ENCODE measurements around the gene TBX10. TPM values are rescaled to one million over a fixed set of nuclear protein-coding genes. Genes with fewer than 3 reads are reported as not detected.

The TBX10 gene
- total and polyA plus RNA-seq, 2 donors (not counting 3 experiments of a cell fraction or from before 2014, with no cell fraction given) = not detected

DNA sequence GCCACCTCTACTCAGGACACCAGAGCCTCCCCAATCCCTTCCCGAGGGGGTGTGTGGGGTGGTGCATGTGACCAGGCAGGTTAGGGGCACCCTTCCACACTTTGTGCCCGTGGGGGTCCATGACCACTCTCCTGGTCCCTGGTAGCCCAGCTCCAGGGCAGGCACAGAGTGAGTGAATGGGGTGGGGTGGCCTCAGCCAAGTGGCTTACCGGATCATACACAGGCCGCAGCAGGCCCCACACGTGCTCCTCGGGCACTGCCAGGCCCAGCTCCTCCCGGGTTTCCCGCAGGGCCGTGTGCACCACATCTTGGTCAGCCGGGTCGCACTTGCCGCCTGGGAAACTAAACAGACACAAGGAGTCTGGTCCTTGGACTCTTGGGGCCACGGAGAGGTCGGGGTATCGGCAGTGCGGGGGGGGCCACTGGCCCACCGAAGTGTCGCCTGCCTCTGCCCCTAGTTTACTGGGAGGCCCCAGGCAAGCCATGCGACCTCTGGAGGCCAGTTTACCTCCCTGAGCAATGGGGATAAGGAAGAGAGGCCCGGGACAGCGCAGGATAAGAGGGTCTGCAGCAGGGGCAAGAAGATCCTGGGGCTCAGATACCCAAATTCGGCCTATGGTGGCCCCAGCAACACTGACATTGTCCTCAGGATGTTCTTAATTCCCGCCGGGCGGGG is 10.7 kb downstream of the TBX10 start:
- CTCF ChIA-PET = interaction anchor here (0.6 to 6.6 kb wide), 31 partner anchors 9 to 1174 kb away, joined by 3 to 98 read pairs (median 6); partner anchors contain the start of genes ACY3, GSTP1 and TBX10
- peak overlapping the region; percentile 62 for H3K4me2 ChIP-seq (ENCODE audit: insufficient read depth, low read length)
- no peaks in the 10 kb centered on the region for H3K79me2 ChIP-seq (ENCODE audit: control insufficient read depth, insufficient read depth, low read length)
- no peak overlapping the region for H2AFZ ChIP-seq (ENCODE audit: low read depth, low read length)
- TF ChIP-seq JUN (IDR thresholded peaks at IDR 0.05; ENCODE audit: borderline replicate concordance, insufficient read depth, insufficient read length, low read depth) = no peak
- no peak for TF ChIP-seq GATA2 (IDR thresholded peaks at IDR 0.05; ENCODE audit: insufficient read depth, insufficient read length, low read depth, low read length)
- TF ChIP-seq EZH2 (IDR thresholded peaks at IDR 0.05; ENCODE audit: borderline replicate concordance, low read depth, low read length, severe bottlenecking) = no peak
- TF ChIP-seq POLR2A (IDR thresholded peaks at IDR 0.05; ENCODE audit: low read depth, low read length) = no peak
- no peak for TF ChIP-seq MYC (IDR thresholded peaks at IDR 0.05; ENCODE audit: low read depth, low read length)
- TF ChIP-seq FOS (IDR thresholded peaks at IDR 0.05; ENCODE audit: borderline replicate concordance, insufficient read depth, low read length) = no peak
- no peak for TF ChIP-seq POLR2AphosphoS5 (IDR thresholded peaks at IDR 0.05; ENCODE audit: insufficient read depth, low read depth, low read length)
- TF ChIP-seq, protein P1, sequence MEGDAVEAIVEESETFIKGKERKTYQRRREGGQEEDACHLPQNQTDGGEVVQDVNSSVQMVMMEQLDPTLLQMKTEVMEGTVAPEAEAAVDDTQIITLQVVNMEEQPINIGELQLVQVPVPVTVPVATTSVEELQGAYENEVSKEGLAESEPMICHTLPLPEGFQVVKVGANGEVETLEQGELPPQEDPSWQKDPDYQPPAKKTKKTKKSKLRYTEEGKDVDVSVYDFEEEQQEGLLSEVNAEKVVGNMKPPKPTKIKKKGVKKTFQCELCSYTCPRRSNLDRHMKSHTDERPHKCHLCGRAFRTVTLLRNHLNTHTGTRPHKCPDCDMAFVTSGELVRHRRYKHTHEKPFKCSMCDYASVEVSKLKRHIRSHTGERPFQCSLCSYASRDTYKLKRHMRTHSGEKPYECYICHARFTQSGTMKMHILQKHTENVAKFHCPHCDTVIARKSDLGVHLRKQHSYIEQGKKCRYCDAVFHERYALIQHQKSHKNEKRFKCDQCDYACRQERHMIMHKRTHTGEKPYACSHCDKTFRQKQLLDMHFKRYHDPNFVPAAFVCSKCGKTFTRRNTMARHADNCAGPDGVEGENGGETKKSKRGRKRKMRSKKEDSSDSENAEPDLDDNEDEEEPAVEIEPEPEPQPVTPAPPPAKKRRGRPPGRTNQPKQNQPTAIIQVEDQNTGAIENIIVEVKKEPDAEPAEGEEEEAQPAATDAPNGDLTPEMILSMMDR (IDR thresholded peaks at IDR 0.05; ENCODE audit: extremely low read depth in 1 of 2, insufficient read depth in 1 of 2, low read depth in 1 of 2, low read length in 2 of 2) = no peak
- TF ChIP-seq, protein P2, sequence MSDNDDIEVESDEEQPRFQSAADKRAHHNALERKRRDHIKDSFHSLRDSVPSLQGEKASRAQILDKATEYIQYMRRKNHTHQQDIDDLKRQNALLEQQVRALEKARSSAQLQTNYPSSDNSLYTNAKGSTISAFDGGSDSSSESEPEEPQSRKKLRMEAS (IDR thresholded peaks at IDR 0.05; ENCODE audit: insufficient read depth, insufficient read length) = no peak
- peaks cover 4% of the 10 kb centered on the region for H3K4me1 ChIP-seq (ENCODE audit: control insufficient read depth, extremely low read depth, insufficient read depth, low read length)
- no peaks in the 10 kb centered on the region for H3K9me3 ChIP-seq (replicated peaks; ENCODE audit: control insufficient read depth, insufficient read depth, low read length)
- H3K36me3 ChIP-seq (ENCODE audit: control insufficient read depth in 2 of 2, extremely low read depth in 1 of 2, insufficient read depth in 2 of 2, low read length in 2 of 2) = no peaks in the 10 kb centered on the region
- DNase-seq (ENCODE audit: low read depth, low spot score) = no peak
- BruUV-seq (replicated peaks) = TSS peak; percentile 42
- POLR2A ChIA-PET = interaction anchor here (0.5 to 0.6 kb wide), 2 partner anchors 24 to 306 kb away, joined by 3 to 5 read pairs; no protein-coding TSS in a partner anchor
- dilution Hi-C loops (cut with MboI; ENCODE audit: extremely low pct_ligation_motif_present, low sequenced_read_pairs) = no loop called here
- no peak overlapping the region for H3K9ac ChIP-seq (replicated peaks; ENCODE audit: extremely low read depth, insufficient read depth, low read length)
- H4K20me1 ChIP-seq (replicated peaks; ENCODE audit: control insufficient read depth, extremely low read depth, insufficient read depth, low read length) = no peaks in the 10 kb centered on the region
- intact Hi-C loops (cut with micrococcal nuclease) = loop anchor here (1.0 to 10.0 kb wide), 2 partner anchors 23 to 784 kb away; partner anchors contain the start of genes NDUFV1 and RCE1
- H3K4me3 ChIP-seq (replicated peaks in 1 of 3; ENCODE audit: insufficient read depth in 1 of 3, low read depth in 1 of 3, low read length in 3 of 3) = no peak overlapping the region
- no peaks in the 10 kb centered on the region for H3K27me3 ChIP-seq (ENCODE audit: control insufficient read depth in 2 of 2, insufficient read depth in 2 of 2, low read length in 2 of 2)
- no peak for FAIRE-seq
- H3K9me1 ChIP-seq (replicated peaks; ENCODE audit: control insufficient read depth, extremely low read depth, insufficient read depth, low read length) = no peaks in the 10 kb centered on the region
- H3K27ac ChIP-seq (ENCODE audit: insufficient read depth, low read depth, low read length) = no peak overlapping the region
